ENCODE data around the gene ANKRD65.
"Not testable (repeated sequence)": the region's sequence is repeated elsewhere in the genome, so short reads cannot be mapped to it uniquely, and the experiment has no call there.

The ANKRD65 gene

GRCh38 chr1:1421147-1421906, at the start of gene ANKRD65:
Gene ANKRD65 (minus strand): TSS chr1:1421276. CDS start chr1:1421005, 271 bp downstream.
- no peak within 1 kb of the TSS for H3K27ac ChIP-seq
- H3K27me3 ChIP-seq (ENCODE audit: insufficient read depth, low read depth), result peaks cover 4% of the 10 kb centered on the region; the same call in 1 of the 2 replicates
- no peak within 1 kb of the TSS for H2AFZ ChIP-seq (ENCODE audit: low read depth)
- no peaks in the 10 kb centered on the region for H3K79me2 ChIP-seq (ENCODE audit: insufficient read depth, low read depth)
- TF ChIP-seq CTCF (conservative IDR thresholded peaks at IDR 0.05; ENCODE audit: low read depth, low read length), result no peak
- no peak within 1 kb of the TSS for H3K4me3 ChIP-seq (IDR thresholded peaks at IDR 0.05; ENCODE audit: insufficient read depth, low read depth, low read length)
- peaks cover 13% of the 10 kb centered on the region for H3K4me1 ChIP-seq (ENCODE audit: low read depth, poor library complexity, severe bottlenecking)
- no peaks in the 10 kb centered on the region for H3K36me3 ChIP-seq (ENCODE audit: insufficient read depth)
- H4K20me1 ChIP-seq (ENCODE audit: insufficient read depth), result no peaks in the 10 kb centered on the region
- H3K4me2 ChIP-seq, result no peak within 1 kb of the TSS
- no peak within 1 kb of the TSS for H3K9ac ChIP-seq

- H3K27ac ChIP-seq, result not testable (repeated sequence)
Measured at GRCh38 chr1:1468196-1468985, 47.3 kb upstream of the ANKRD65 start.

GRCh38 chr1:1463312-1463711, 42.2 kb upstream of the ANKRD65 start:
- Histone ChIP-seq H3K4me3 (IDR thresholded peaks at IDR 0.05; ENCODE audit: insufficient read depth, low read depth, low read length) (no peak overlapping the region), H3K4me1 (ENCODE audit: low read depth, poor library complexity, severe bottlenecking) (no peaks in the 10 kb centered on the region)

More at GRCh38 chr1:1468196-1468985, 47.3 kb upstream of the ANKRD65 start:
- H3K9ac ChIP-seq; H4K20me1 ChIP-seq (ENCODE audit: insufficient read depth); H3K4me3 ChIP-seq (IDR thresholded peaks at IDR 0.05; ENCODE audit: insufficient read depth, low read depth, low read length); H2AFZ ChIP-seq (ENCODE audit: low read depth); H3K4me2 ChIP-seq; H3K36me3 ChIP-seq (ENCODE audit: insufficient read depth): not testable (repeated sequence)
- Histone ChIP-seq H3K27me3 (ENCODE audit: insufficient read depth, low read depth) (peaks cover 22% of the 10 kb centered on the region; the same call in 1 of the 2 replicates), H3K4me1 (ENCODE audit: low read depth, poor library complexity, severe bottlenecking) (peaks cover 12% of the 10 kb centered on the region), H3K79me2 (ENCODE audit: insufficient read depth, low read depth) (peaks cover 10% of the 10 kb centered on the region)

GRCh38 chr1:1462318-1462966, 41.4 kb upstream of the ANKRD65 start:
- no peak overlapping the region for H3K4me2 ChIP-seq
- H3K9ac ChIP-seq, result no peak overlapping the region
- no peaks in the 10 kb centered on the region for H3K79me2 ChIP-seq (ENCODE audit: insufficient read depth, low read depth)
- TF ChIP-seq CTCF (conservative IDR thresholded peaks at IDR 0.05; ENCODE audit: low read depth, low read length), result no peak
- no peaks in the 10 kb centered on the region for H3K4me1 ChIP-seq (ENCODE audit: low read depth, poor library complexity, severe bottlenecking)
- no peaks in the 10 kb centered on the region for H3K36me3 ChIP-seq (ENCODE audit: insufficient read depth)
- no peaks in the 10 kb centered on the region for H4K20me1 ChIP-seq (ENCODE audit: insufficient read depth)
- H3K27ac ChIP-seq, result no peak overlapping the region
- H3K27me3 ChIP-seq (ENCODE audit: insufficient read depth, low read depth), result peaks cover 68% of the 10 kb centered on the region
- H2AFZ ChIP-seq (ENCODE audit: low read depth), result no peak overlapping the region
- no peak overlapping the region for H3K4me3 ChIP-seq (IDR thresholded peaks at IDR 0.05; ENCODE audit: insufficient read depth, low read depth, low read length)

More at GRCh38 chr1:1463312-1463711, 42.2 kb upstream of the ANKRD65 start:
- Histone ChIP-seq H3K27ac (no peak overlapping the region), H2AFZ (ENCODE audit: low read depth) (no peak overlapping the region), H3K36me3 (ENCODE audit: insufficient read depth) (no peaks in the 10 kb centered on the region), H3K9ac (no peak overlapping the region), H4K20me1 (ENCODE audit: insufficient read depth) (no peaks in the 10 kb centered on the region), H3K79me2 (ENCODE audit: insufficient read depth, low read depth) (no peaks in the 10 kb centered on the region), H3K4me2 (no peak overlapping the region), H3K27me3 (ENCODE audit: insufficient read depth, low read depth) (peaks cover 59% of the 10 kb centered on the region)
- no peak for TF ChIP-seq CTCF (conservative IDR thresholded peaks at IDR 0.05; ENCODE audit: low read depth, low read length)

Data from KMS-11 (cell line).